Measurements from ENCODE around the gene HHAT.
A peak's percentile ranks its signal among the peaks of the same experiment; 100 is the strongest.

HHAT gene

DNA sequence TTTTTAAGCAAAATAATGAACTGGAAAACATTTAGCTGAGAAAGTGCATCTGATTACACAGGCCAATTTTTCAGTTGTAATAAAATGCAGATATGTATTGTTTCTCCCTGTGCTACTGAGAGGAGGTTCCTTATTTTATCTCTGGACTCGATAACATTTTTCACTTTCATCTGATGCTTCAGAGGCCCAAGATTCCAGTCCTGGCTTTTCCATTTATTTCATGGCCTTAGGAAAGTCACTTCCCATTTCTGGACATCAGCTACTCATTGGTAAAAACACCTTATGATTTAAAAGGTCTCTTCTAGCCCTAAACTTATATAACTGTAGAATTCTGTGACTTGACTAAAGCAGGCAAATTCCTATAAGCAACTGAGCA lies 203.5 kb downstream of the HHAT start:
- Histone ChIP-seq H3K4me2 (ENCODE audit: low read length) (no peak overlapping the region), H3K4me3 (ENCODE audit: low read length) (no peak overlapping the region), H2AK5ac (ENCODE audit: low read length) (no peak overlapping the region), H3K4me1 (ENCODE audit: control insufficient read depth, low read depth, low read length) (no peaks in the 10 kb centered on the region), H3K4ac (ENCODE audit: low read depth, low read length) (no peak overlapping the region), H2BK15ac (replicated peaks; ENCODE audit: low read depth) (no peak overlapping the region), H4K5ac (ENCODE audit: low read length) (no peak overlapping the region), H3K56ac (ENCODE audit: low read length) (no peak overlapping the region), H3K27ac (ENCODE audit: low read depth, low read length) (no peak overlapping the region), H3K79me2 (ENCODE audit: control insufficient read depth, insufficient read depth, low read length) (no peaks in the 10 kb centered on the region), H3K23ac (ENCODE audit: low read length) (no peak overlapping the region), H3K27me3 (ENCODE audit: insufficient read depth, low read length, poor library complexity) (no peaks in the 10 kb centered on the region), H3K18ac (ENCODE audit: low read length) (no peak overlapping the region), H2BK5ac (ENCODE audit: low read length) (no peak overlapping the region), H3K79me1 (ENCODE audit: low read length) (no peaks in the 10 kb centered on the region), H3K36me3 (ENCODE audit: control insufficient read depth, insufficient read depth, low read length) (no peaks in the 10 kb centered on the region), H4K8ac (ENCODE audit: low read depth, low read length) (no peak overlapping the region), H2BK120ac (ENCODE audit: low read depth, low read length) (no peak overlapping the region), H3K9ac (ENCODE audit: low read length) (no peak overlapping the region)
- WGBS (ENCODE audit: extremely low coverage, insufficient coverage, low lambda C conversion rate), result no CpG with 5 or more reads among the region's 1 CpG
- no peak for DNase-seq

DNA sequence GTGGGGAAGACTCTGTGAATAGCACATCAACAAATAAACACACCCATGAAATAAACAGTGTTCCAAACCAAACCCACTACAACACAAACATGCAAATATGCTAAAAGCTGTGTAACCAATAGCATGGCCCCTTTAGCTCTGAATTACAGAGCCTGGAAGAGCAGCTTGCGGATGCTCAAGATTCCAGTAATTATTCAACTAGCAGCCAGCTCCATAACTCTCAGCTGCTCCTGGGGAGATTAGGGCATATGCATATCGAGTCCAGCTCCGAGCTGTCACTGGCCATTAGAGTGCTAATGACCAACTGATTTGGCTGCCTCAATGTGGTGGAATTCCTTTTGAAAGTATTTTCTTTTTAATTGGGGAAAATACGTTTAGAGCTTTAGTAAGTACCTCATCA lies 207.1 kb downstream of the HHAT start:
- H3K4me3 ChIP-seq (ENCODE audit: low read length), result no peak overlapping the region
- no peak overlapping the region for H3K27ac ChIP-seq (ENCODE audit: low read depth, low read length)
- H3K18ac ChIP-seq (ENCODE audit: low read length), result no peak overlapping the region
- no peak overlapping the region for H2AK5ac ChIP-seq (ENCODE audit: low read length)
- no peak overlapping the region for H3K56ac ChIP-seq (ENCODE audit: low read length)
- DNase-seq, result no peak
- H2BK5ac ChIP-seq (ENCODE audit: low read length), result no peak overlapping the region
- no peaks in the 10 kb centered on the region for H3K36me3 ChIP-seq (ENCODE audit: control insufficient read depth, insufficient read depth, low read length)
- H3K79me1 ChIP-seq (ENCODE audit: low read length), result no peaks in the 10 kb centered on the region
- no peaks in the 10 kb centered on the region for H3K4me1 ChIP-seq (ENCODE audit: control insufficient read depth, low read depth, low read length)
- no peak overlapping the region for H2BK120ac ChIP-seq (ENCODE audit: low read depth, low read length)
- H3K4ac ChIP-seq (ENCODE audit: low read depth, low read length), result no peak overlapping the region
- no peaks in the 10 kb centered on the region for H3K79me2 ChIP-seq (ENCODE audit: control insufficient read depth, insufficient read depth, low read length)
- H2BK15ac ChIP-seq (replicated peaks; ENCODE audit: low read depth), result no peak overlapping the region
- no CpG with 5 or more reads among the region's 4 CpGs for WGBS (ENCODE audit: extremely low coverage, insufficient coverage, low lambda C conversion rate)
- no peaks in the 10 kb centered on the region for H3K27me3 ChIP-seq (ENCODE audit: insufficient read depth, low read length, poor library complexity)
- H3K4me2 ChIP-seq (ENCODE audit: low read length), result no peak overlapping the region
- H3K9ac ChIP-seq (ENCODE audit: low read length), result no peak overlapping the region
- H4K8ac ChIP-seq (ENCODE audit: low read depth, low read length), result no peak overlapping the region
- no peak overlapping the region for H3K23ac ChIP-seq (ENCODE audit: low read length)
- no peak overlapping the region for H4K5ac ChIP-seq (ENCODE audit: low read length)

DNA sequence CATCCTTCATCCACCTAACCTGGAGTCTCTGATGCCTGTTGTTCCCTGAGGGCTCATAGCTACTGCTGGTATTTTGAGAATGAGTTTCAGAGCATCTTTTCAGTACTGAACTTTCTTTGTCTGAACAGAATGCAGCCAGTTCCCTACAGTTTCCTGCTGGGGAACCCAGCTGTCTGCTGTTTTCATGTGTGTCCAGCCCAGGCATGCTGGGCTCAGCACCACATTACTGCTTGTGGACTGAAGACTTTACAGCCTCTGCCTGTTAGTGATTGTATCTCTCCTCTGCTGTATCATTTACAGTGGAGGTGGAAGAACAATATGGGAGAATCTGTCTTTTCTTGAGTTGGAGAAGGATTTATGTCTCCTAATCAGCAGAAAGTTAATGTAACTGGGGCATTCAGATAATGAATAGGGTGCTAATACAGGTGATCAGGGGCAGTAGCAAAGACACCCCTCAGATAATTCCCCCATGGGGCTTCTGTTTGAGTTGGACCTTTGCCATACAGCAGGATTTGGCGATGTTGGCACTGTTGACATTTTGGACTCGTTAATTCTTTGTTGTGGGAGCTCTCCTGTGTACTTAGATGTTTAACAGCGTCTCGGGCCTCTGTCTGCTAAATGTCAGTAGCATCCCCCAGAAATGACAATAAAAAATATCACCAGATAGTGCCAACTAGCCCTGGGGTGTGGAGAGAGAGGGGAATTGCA lies 207.7 kb downstream of the HHAT start:
- DNase-seq, result no peak
- no peaks in the 10 kb centered on the region for H3K79me1 ChIP-seq (ENCODE audit: low read length)
- H3K23ac ChIP-seq (ENCODE audit: low read length), result no peak overlapping the region
- no peak overlapping the region for H3K27ac ChIP-seq (ENCODE audit: low read depth, low read length)
- no peak overlapping the region for H3K4ac ChIP-seq (ENCODE audit: low read depth, low read length)
- no peak overlapping the region for H2BK120ac ChIP-seq (ENCODE audit: low read depth, low read length)
- H3K4me3 ChIP-seq (ENCODE audit: low read length), result no peak overlapping the region
- no peaks in the 10 kb centered on the region for H3K79me2 ChIP-seq (ENCODE audit: control insufficient read depth, insufficient read depth, low read length)
- H3K56ac ChIP-seq (ENCODE audit: low read length), result no peak overlapping the region
- no peak overlapping the region for H2BK15ac ChIP-seq (replicated peaks; ENCODE audit: low read depth)
- H2AK5ac ChIP-seq (ENCODE audit: low read length), result no peak overlapping the region
- no CpG with 5 or more reads among the region's 4 CpGs for WGBS (ENCODE audit: extremely low coverage, insufficient coverage, low lambda C conversion rate)
- H3K27me3 ChIP-seq (ENCODE audit: insufficient read depth, low read length, poor library complexity), result no peaks in the 10 kb centered on the region
- H3K4me1 ChIP-seq (ENCODE audit: control insufficient read depth, low read depth, low read length), result no peaks in the 10 kb centered on the region
- no peak overlapping the region for H2BK5ac ChIP-seq (ENCODE audit: low read length)
- peak overlapping the region; percentile 12 for H3K18ac ChIP-seq (ENCODE audit: low read length)
- no peak overlapping the region for H3K4me2 ChIP-seq (ENCODE audit: low read length)
- H4K8ac ChIP-seq (ENCODE audit: low read depth, low read length), result no peak overlapping the region
- H4K5ac ChIP-seq (ENCODE audit: low read length), result no peak overlapping the region
- no peaks in the 10 kb centered on the region for H3K36me3 ChIP-seq (ENCODE audit: control insufficient read depth, insufficient read depth, low read length)
- no peak overlapping the region for H3K9ac ChIP-seq (ENCODE audit: low read length)

DNA sequence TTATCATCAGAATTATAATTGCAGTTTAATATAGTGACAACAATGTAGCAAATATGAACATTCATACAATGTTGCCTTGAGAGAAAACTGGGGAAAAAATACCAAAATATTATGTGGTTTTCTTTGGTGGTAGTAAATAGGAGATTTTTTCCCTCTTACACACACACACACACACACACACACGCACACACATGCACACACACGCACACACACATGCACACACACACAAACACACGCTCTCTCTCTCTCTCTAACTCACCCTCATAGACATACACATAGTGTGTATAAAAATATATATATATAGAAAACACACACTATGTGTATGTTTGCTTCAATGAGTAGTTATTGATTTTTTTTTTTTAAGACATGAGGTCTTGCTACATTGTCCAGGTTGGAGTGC lies 211.6 kb downstream of the HHAT start:
- no peak for DNase-seq
- Histone ChIP-seq H2BK15ac (replicated peaks; ENCODE audit: low read depth) (no peak overlapping the region), H3K23ac (ENCODE audit: low read length) (no peak overlapping the region), H3K27me3 (ENCODE audit: insufficient read depth, low read length, poor library complexity) (no peaks in the 10 kb centered on the region), H2BK5ac (ENCODE audit: low read length) (no peak overlapping the region), H3K79me1 (ENCODE audit: low read length) (no peaks in the 10 kb centered on the region), H3K56ac (ENCODE audit: low read length) (no peak overlapping the region), H4K8ac (ENCODE audit: low read depth, low read length) (no peak overlapping the region), H3K9ac (ENCODE audit: low read length) (no peak overlapping the region), H3K4me3 (ENCODE audit: low read length) (no peak overlapping the region), H3K18ac (ENCODE audit: low read length) (no peak overlapping the region), H3K4ac (ENCODE audit: low read depth, low read length) (no peak overlapping the region), H3K36me3 (ENCODE audit: control insufficient read depth, insufficient read depth, low read length) (no peaks in the 10 kb centered on the region), H2AK5ac (ENCODE audit: low read length) (no peak overlapping the region), H3K27ac (ENCODE audit: low read depth, low read length) (no peak overlapping the region), H3K79me2 (ENCODE audit: control insufficient read depth, insufficient read depth, low read length) (no peaks in the 10 kb centered on the region), H3K4me2 (ENCODE audit: low read length) (no peak overlapping the region), H4K5ac (ENCODE audit: low read length) (no peak overlapping the region), H3K4me1 (ENCODE audit: control insufficient read depth, low read depth, low read length) (no peaks in the 10 kb centered on the region), H2BK120ac (ENCODE audit: low read depth, low read length) (no peak overlapping the region)
- WGBS (ENCODE audit: extremely low coverage, insufficient coverage, low lambda C conversion rate), result no CpG with 5 or more reads among the region's 3 CpGs

DNA sequence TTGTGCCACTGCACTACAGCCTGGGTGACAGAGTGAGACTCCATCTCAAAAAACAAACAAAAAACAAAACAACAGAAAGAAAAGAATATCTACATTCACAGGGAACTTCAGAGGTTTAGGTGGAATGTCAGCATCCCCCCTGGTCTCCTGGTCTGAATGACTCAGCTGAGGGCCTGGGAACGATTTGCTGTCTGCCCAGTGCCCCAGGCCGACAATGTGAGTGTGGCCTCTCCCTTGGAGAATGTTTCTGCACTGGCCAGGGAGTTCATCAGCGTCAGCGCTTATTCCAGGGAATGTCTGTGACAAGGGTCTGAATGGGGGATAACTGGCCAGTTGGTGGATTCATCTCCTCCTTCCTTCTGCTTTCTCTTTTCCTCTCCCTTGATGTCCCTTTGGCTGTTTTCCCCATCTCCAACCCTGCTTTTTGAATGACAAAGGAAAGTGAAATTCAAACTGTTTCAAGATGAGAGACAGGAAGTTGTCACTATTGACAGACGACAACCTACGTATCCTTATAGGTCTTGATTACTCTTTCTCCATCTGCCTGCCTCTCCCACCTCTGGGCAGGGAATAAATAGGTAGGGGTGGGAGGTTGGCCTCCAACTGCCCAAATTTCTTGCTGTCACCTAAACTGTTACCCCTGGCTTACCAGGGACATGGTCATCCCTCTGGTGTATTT lies 213.1 kb downstream of the HHAT start:
- Histone ChIP-seq H4K8ac (ENCODE audit: low read depth, low read length) (no peak overlapping the region), H3K9ac (ENCODE audit: low read length) (no peak overlapping the region), H3K79me1 (ENCODE audit: low read length) (no peaks in the 10 kb centered on the region), H3K27ac (ENCODE audit: low read depth, low read length) (no peak overlapping the region), H2BK5ac (ENCODE audit: low read length) (no peak overlapping the region), H3K36me3 (ENCODE audit: control insufficient read depth, insufficient read depth, low read length) (no peaks in the 10 kb centered on the region), H2BK15ac (replicated peaks; ENCODE audit: low read depth) (no peak overlapping the region), H2AK5ac (ENCODE audit: low read length) (no peak overlapping the region), H3K23ac (ENCODE audit: low read length) (no peak overlapping the region), H3K79me2 (ENCODE audit: control insufficient read depth, insufficient read depth, low read length) (no peaks in the 10 kb centered on the region), H2BK120ac (ENCODE audit: low read depth, low read length) (no peak overlapping the region), H3K27me3 (ENCODE audit: insufficient read depth, low read length, poor library complexity) (no peaks in the 10 kb centered on the region), H3K4me3 (ENCODE audit: low read length) (no peak overlapping the region), H3K56ac (ENCODE audit: low read length) (no peak overlapping the region), H3K4me2 (ENCODE audit: low read length) (no peak overlapping the region), H3K4ac (ENCODE audit: low read depth, low read length) (no peak overlapping the region), H3K4me1 (ENCODE audit: control insufficient read depth, low read depth, low read length) (no peaks in the 10 kb centered on the region), H3K18ac (ENCODE audit: low read length) (no peak overlapping the region), H4K5ac (ENCODE audit: low read length) (no peak overlapping the region)
- WGBS (ENCODE audit: extremely low coverage, insufficient coverage, low lambda C conversion rate), result no CpG with 5 or more reads among the region's 6 CpGs
- DNase-seq, result peak; percentile 48

DNA sequence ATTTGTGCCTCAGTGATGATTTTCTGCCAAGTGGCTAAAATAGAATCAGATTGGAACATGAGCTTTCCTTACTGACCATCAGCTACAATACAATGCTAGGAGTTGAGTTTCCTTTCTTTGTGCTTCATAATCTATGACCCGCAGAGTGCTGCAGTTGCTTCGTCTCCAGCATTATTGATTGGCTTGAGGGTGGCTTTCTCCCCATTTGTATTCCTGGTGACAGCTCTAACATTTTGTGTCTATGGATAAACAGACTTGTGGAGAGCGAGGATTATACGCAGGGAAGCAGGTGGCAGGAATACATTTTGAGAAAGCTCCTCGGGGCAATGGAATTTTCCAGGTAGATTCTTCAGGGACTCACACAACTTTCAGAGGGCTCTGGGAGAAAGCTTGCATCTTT lies 223.2 kb downstream of the HHAT start:
- H2AK5ac ChIP-seq (ENCODE audit: low read length), result no peak overlapping the region
- H3K4me3 ChIP-seq (ENCODE audit: low read length), result no peak overlapping the region
- no peaks in the 10 kb centered on the region for H3K79me2 ChIP-seq (ENCODE audit: control insufficient read depth, insufficient read depth, low read length)
- H2BK120ac ChIP-seq (ENCODE audit: low read depth, low read length), result no peak overlapping the region
- no peak overlapping the region for H3K4ac ChIP-seq (ENCODE audit: low read depth, low read length)
- H4K8ac ChIP-seq (ENCODE audit: low read depth, low read length), result no peak overlapping the region
- H3K18ac ChIP-seq (ENCODE audit: low read length), result no peak overlapping the region
- H3K9ac ChIP-seq (ENCODE audit: low read length), result no peak overlapping the region
- peaks cover 2% of the 10 kb centered on the region for H3K4me1 ChIP-seq (ENCODE audit: control insufficient read depth, low read depth, low read length)
- no peaks in the 10 kb centered on the region for H3K27me3 ChIP-seq (ENCODE audit: insufficient read depth, low read length, poor library complexity)
- H3K4me2 ChIP-seq (ENCODE audit: low read length), result no peak overlapping the region
- H2BK5ac ChIP-seq (ENCODE audit: low read length), result no peak overlapping the region
- no peak overlapping the region for H2BK15ac ChIP-seq (replicated peaks; ENCODE audit: low read depth)
- H3K23ac ChIP-seq (ENCODE audit: low read length), result no peak overlapping the region
- H3K36me3 ChIP-seq (ENCODE audit: control insufficient read depth, insufficient read depth, low read length), result no peaks in the 10 kb centered on the region
- no CpG with 5 or more reads among the region's 5 CpGs for WGBS (ENCODE audit: extremely low coverage, insufficient coverage, low lambda C conversion rate)
- DNase-seq, result no peak
- no peaks in the 10 kb centered on the region for H3K79me1 ChIP-seq (ENCODE audit: low read length)
- no peak overlapping the region for H3K56ac ChIP-seq (ENCODE audit: low read length)
- H3K27ac ChIP-seq (ENCODE audit: low read depth, low read length), result no peak overlapping the region
- no peak overlapping the region for H4K5ac ChIP-seq (ENCODE audit: low read length)

Measured in mesendoderm (in vitro differentiated cells).